ENCODE data around the gene ZW10. TPM values are rescaled to one million over a fixed set of nuclear protein-coding genes. Genes with fewer than 3 reads are reported as not detected.
A peak's percentile ranks its signal among the peaks of the same experiment; 100 is the strongest.
"Not testable (repeated sequence)": the region's sequence is repeated elsewhere in the genome, so short reads cannot be mapped to it uniquely, and the experiment has no call there.

Gene ZW10, protein sequence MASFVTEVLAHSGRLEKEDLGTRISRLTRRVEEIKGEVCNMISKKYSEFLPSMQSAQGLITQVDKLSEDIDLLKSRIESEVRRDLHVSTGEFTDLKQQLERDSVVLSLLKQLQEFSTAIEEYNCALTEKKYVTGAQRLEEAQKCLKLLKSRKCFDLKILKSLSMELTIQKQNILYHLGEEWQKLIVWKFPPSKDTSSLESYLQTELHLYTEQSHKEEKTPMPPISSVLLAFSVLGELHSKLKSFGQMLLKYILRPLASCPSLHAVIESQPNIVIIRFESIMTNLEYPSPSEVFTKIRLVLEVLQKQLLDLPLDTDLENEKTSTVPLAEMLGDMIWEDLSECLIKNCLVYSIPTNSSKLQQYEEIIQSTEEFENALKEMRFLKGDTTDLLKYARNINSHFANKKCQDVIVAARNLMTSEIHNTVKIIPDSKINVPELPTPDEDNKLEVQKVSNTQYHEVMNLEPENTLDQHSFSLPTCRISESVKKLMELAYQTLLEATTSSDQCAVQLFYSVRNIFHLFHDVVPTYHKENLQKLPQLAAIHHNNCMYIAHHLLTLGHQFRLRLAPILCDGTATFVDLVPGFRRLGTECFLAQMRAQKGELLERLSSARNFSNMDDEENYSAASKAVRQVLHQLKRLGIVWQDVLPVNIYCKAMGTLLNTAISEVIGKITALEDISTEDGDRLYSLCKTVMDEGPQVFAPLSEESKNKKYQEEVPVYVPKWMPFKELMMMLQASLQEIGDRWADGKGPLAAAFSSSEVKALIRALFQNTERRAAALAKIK
- 10 to 100 TPM in 1 of 2 experiments, 1 to 10 TPM in 1; 9.8 to 11.1 TPM for total RNA-seq
- polyA plus RNA-seq: 10 to 100 TPM; 14.7 to 16.3 (median 15.6) TPM
- total RNA-seq: 10.8 to 43.7 (median 28.1) reads per million in 6 experiments

DNA sequence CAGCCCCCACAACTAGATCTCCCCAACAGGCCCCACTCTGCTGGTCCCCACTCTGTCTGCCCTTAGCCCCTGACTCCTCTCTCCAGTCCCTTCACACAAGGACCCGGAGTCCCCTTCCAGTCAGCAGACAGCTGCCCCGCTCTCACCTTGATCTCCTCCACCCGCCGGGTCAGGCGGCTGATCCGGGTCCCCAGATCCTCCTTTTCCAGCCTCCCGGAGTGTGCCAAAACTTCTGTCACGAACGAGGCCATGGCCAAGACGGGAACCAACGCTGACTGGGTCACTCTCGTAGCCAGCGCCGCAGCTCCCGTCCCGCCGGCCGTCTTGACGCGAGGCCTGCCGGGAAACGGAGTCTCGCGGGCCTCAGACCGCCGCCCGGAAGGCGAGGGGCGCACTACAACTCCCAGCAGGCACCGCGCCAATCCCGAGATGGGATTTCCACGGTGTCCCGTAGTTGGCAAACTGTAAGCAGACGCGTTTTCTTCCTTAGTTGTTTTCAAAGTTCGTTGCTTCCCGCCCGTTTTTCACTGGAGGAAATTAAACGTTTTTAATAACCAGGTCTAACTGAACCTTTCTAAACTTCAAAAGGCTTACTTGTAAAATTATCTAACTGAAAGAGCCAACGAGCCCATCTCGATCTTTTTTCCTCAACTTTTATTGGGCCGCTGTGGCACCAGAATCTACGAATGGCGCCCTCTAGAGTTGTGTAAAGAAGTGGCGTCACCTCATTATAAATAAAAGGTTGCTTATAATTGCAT lies at the start of gene ZW10:
Gene ZW10 (minus strand): TSS at position 277 of the 758 bp plus-strand sequence. CDS start 26 bp downstream, at position 251.
- H3K9me3 Mint-ChIP-seq: no peaks in the 10 kb centered on the region

GRCh38 chr11:113818426-113818825 lies 44.9 kb upstream of the ZW10 start:
- POLR2A ChIA-PET: no interaction called here
- peaks cover under 1 to 66% (median 41%) of the 10 kb centered on the region in 3 donors for H3K36me3 Mint-ChIP-seq
- no peaks in the 10 kb centered on the region for H3K27me3 Mint-ChIP-seq
- DNase-seq: no peak
- peak overlapping the region in 1 of 10 donors; percentile 48 for H3K27ac Mint-ChIP-seq
- H3K4me3 Mint-ChIP-seq: no peak overlapping the region
- H3K4me1 Mint-ChIP-seq: no peaks in the 10 kb centered on the region
- no peaks in the 10 kb centered on the region for H3K9me3 Mint-ChIP-seq
- no peak for ATAC-seq

More for the DNA sequence above, at the start of gene ZW10:
- Mint-ChIP-seq H3K27ac (peak within 1 kb of the TSS; percentile 88 to 98 (median 96)), H3K27me3 (peaks cover 0 to 5% (median 0%) of the 10 kb centered on the region in 5 donors), H3K4me1 (peaks cover 11 to 32% (median 24%) of the 10 kb centered on the region in 4 donors), H3K36me3 (peaks cover 0 to 5% (median 2%) of the 10 kb centered on the region in 3 donors), H3K4me3 (peak within 1 kb of the TSS; percentile 90 to 100 (median 98))
- DNase-seq (peak; percentile 87 to 93 (median 91)), ATAC-seq (peak; percentile 96 to 97)
- POLR2A ChIA-PET: interaction anchor here (0.6 kb wide), 1 partner anchor 186 kb away, joined by 3 read pairs; no protein-coding TSS in a partner anchor

DNA sequence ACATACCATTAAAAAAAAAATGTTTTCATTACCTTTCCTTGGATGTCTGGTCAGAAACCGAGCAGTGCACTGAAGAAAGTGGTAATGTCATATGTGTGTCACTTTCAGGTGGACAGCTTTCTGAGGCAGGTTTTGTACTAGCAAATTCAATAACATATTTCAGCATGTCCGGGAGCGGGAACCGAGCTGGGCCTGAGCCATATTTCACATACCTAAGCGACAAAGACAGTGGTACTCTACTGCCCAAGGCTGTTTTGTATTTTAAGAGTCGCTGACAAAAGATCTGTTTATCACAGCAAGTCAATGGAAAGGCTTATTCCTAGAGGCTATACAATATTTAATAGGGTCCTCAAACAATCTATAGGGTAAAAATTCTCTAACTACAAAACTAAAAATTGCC lies 44.1 kb upstream of the ZW10 start:
- POLR2A ChIA-PET: no interaction called here

DNA sequence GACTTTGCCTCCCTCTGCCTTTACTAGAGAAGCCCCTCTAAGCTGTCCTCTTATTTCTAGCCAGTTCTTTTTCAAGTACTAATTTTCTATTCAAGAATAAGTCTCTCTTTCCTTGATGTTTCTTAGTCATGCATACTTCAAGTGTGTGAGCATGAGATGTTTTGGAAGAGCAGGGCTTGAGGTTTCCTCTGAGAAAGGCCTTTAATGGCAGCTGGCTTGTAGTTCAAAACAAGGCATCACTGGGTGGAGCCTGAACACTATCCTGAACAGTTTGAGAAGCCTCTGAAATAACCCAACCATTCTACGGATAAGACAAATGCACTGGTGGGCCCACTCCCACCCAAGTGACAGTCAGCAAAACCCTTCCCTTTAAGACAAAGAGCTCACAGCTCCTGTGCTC lies 43.7 kb upstream of the ZW10 start:
- DNase-seq (no peak), ATAC-seq (no peak)
- H3K4me3 Mint-ChIP-seq: no peak overlapping the region
- H3K36me3 Mint-ChIP-seq: peaks cover 0 to 67% (median 37%) of the 10 kb centered on the region in 3 donors
- no peaks in the 10 kb centered on the region for H3K27me3 Mint-ChIP-seq
- no peaks in the 10 kb centered on the region for H3K4me1 Mint-ChIP-seq
- no peak overlapping the region for H3K27ac Mint-ChIP-seq
- H3K9me3 Mint-ChIP-seq: no peaks in the 10 kb centered on the region
- POLR2A ChIA-PET: no interaction called here

More for the DNA sequence above, 44.1 kb upstream of the ZW10 start:
- Mint-ChIP-seq H3K9me3 (no peaks in the 10 kb centered on the region), H3K4me3 (no peak overlapping the region), H3K27ac (no peak overlapping the region), H3K4me1 (no peaks in the 10 kb centered on the region), H3K36me3 (peaks cover 0 to 68% (median 40%) of the 10 kb centered on the region in 3 donors), H3K27me3 (no peaks in the 10 kb centered on the region)
- ATAC-seq: no peak
- no peak for DNase-seq

- Mint-ChIP-seq H3K36me3 (peaks cover 0 to 69% (median 27%) of the 10 kb centered on the region in 3 donors), H3K4me3 (no peak overlapping the region), H3K4me1 (no peaks in the 10 kb centered on the region), H3K9me3 (no peaks in the 10 kb centered on the region), H3K27me3 (no peaks in the 10 kb centered on the region), H3K27ac (no peak overlapping the region)
- POLR2A ChIA-PET: no interaction called here
- DNase-seq: no peak
- no peak for ATAC-seq
Measured at GRCh38 chr11:113814181-113814580, 40.7 kb upstream of the ZW10 start.

GRCh38 chr11:113808931-113809330 lies 35.4 kb upstream of the ZW10 start:
- POLR2A ChIA-PET: no interaction called here
- no peak for ATAC-seq
- H3K36me3 Mint-ChIP-seq: peaks cover 5 to 85% (median 19%) of the 10 kb centered on the region in 3 donors
- DNase-seq: no peak
- H3K9me3 Mint-ChIP-seq: no peaks in the 10 kb centered on the region
- H3K4me3 Mint-ChIP-seq: no peak overlapping the region
- no peaks in the 10 kb centered on the region for H3K4me1 Mint-ChIP-seq
- H3K27me3 Mint-ChIP-seq: no peaks in the 10 kb centered on the region
- no peak overlapping the region for H3K27ac Mint-ChIP-seq

- peaks cover 5 to 90% (median 29%) of the 10 kb centered on the region in 3 donors for H3K36me3 Mint-ChIP-seq
- no peaks in the 10 kb centered on the region for H3K4me1 Mint-ChIP-seq
- H3K27me3 Mint-ChIP-seq: no peaks in the 10 kb centered on the region
- H3K27ac Mint-ChIP-seq: no peak overlapping the region
- no peak overlapping the region for H3K4me3 Mint-ChIP-seq
- POLR2A ChIA-PET: no interaction called here
- ATAC-seq (no peak), DNase-seq (no peak)
- no peaks in the 10 kb centered on the region for H3K9me3 Mint-ChIP-seq
Measured at GRCh38 chr11:113806406-113806805, 32.9 kb upstream of the ZW10 start.

- DNase-seq: no peak
- Mint-ChIP-seq H3K27me3 (no peaks in the 10 kb centered on the region), H3K4me1 (no peaks in the 10 kb centered on the region), H3K4me3 (no peak overlapping the region), H3K27ac (peak overlapping the region in 1 of 10 donors; percentile 36), H3K9me3 (no peaks in the 10 kb centered on the region), H3K36me3 (peaks cover 5 to 90% (median 29%) of the 10 kb centered on the region in 3 donors)
- POLR2A ChIA-PET: no interaction called here
- no peak for ATAC-seq
Measured at GRCh38 chr11:113805640-113806039, 32.1 kb upstream of the ZW10 start.

DNA sequence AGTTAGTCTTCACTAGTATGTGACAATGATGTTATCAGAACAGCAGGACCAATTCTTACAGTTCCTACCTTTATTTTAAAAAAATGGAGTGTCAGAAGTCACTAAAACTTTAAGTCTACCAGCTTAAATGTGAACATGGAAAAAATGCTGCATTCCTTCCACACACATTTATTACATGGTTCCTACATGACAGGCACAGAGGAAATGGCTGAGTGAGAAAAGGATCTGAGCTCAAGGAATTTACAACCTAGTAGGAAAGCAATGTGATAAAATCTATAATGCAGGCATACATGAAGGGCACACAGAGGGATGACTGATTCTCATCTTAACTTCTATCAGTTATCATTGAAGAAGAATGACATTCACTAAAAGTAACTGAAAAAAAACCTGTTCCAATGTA lies 29.1 kb upstream of the ZW10 start:
- H3K4me3 Mint-ChIP-seq: no peak overlapping the region
- no peaks in the 10 kb centered on the region for H3K27me3 Mint-ChIP-seq
- no peak for DNase-seq
- H3K36me3 Mint-ChIP-seq: peaks cover 5 to 77% (median 31%) of the 10 kb centered on the region in 3 donors
- H3K27ac Mint-ChIP-seq: peak overlapping the region in 1 of 10 donors; percentile 17
- H3K9me3 Mint-ChIP-seq: no peaks in the 10 kb centered on the region
- no peaks in the 10 kb centered on the region for H3K4me1 Mint-ChIP-seq
- POLR2A ChIA-PET: no interaction called here
- ATAC-seq: no peak

DNA sequence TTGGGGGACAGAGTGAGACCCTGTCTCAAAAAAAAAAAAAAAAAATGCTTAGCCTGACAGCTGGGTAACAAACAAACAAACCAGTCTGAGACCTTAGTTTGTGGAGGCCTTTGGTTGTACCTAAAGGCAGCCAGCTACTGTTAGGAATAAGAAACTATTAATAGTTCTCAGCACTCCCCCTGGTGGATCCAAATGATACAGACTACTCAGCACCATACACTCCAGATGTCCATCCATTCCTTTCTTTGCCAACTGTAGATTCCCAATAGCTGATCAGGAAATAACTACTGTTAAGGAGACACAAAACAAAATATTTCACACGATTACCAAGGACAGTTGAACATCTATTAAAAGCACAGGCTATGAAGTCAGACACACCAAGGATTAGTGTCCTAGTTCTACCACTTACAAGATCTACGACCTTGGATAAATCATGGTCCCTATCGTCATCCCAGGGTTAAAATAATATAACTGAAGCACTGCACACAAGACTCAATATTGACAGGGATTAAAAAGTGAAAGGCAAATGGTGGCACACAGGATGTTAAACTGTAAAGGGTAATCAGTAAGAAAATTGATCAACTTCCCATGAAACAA lies 23.3 kb upstream of the ZW10 start:
- H3K27me3 Mint-ChIP-seq: no peaks in the 10 kb centered on the region
- H3K4me1 Mint-ChIP-seq: no peaks in the 10 kb centered on the region
- POLR2A ChIA-PET: no interaction called here
- ATAC-seq: peak; percentile 50 to 53
- no peaks in the 10 kb centered on the region for H3K9me3 Mint-ChIP-seq
- H3K27ac Mint-ChIP-seq: no peak overlapping the region
- H3K36me3 Mint-ChIP-seq: peaks cover 0 to 29% (median 15%) of the 10 kb centered on the region in 3 donors
- H3K4me3 Mint-ChIP-seq: no peak overlapping the region
- peak in 4 of 10 donors; percentile 3 to 21 (median 12) for DNase-seq

DNA sequence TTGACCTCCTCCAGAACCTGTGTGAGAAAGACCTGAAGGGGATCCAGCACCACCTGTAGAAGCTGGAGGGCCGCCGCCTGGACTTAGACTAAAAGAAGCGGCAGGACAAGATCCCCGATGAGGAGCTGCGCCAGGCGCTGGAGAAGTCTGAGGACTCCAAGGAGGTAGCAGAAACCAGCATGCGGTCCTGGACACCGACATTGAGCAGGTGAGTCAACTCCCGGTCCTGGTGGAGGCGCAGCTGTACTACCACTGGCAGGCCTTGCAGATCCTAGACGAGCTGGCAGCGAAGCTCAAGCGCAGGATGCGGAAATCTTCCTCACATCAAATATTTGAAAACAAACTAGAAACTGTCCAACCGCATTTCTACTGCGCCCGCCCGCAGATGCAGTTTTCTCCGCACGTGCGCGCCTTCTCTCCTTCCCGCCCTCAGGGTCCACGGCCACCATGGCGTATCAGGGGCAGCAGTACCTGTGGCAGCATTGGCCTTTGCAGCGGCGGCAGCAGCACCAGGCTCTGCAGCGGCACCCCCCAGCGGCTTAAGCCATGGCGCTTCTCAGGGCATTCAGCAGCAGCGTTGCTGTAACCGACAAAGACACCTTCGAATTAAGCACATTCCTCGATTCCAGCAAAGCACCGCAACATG lies 16.3 kb upstream of the ZW10 start:
- POLR2A ChIA-PET: no interaction called here
- H3K4me3 Mint-ChIP-seq: no peak overlapping the region
- ATAC-seq (no peak), DNase-seq (no peak)
- no peaks in the 10 kb centered on the region for H3K9me3 Mint-ChIP-seq
- H3K36me3 Mint-ChIP-seq: peaks cover 0 to 2% (median 0%) of the 10 kb centered on the region in 3 donors
- peaks cover 2 to 19% (median 10%) of the 10 kb centered on the region in 5 donors for H3K27me3 Mint-ChIP-seq
- no peaks in the 10 kb centered on the region for H3K4me1 Mint-ChIP-seq
- no peak overlapping the region for H3K27ac Mint-ChIP-seq

GRCh38 chr11:113789016-113789415 lies 15.5 kb upstream of the ZW10 start:
- DNase-seq, H3K36me3 Mint-ChIP-seq, ATAC-seq, POLR2A ChIA-PET, H3K9me3 Mint-ChIP-seq, H3K4me1 Mint-ChIP-seq, H3K4me3 Mint-ChIP-seq: not testable (repeated sequence)
- Mint-ChIP-seq H3K27ac (peak overlapping the region in 1 of 10 donors; percentile 29), H3K27me3 (peaks cover 2 to 26% (median 11%) of the 10 kb centered on the region in 5 donors)
